GM12864 (cell line): ENCODE data around the gene C15orf62.

Experiments
- DNase-seq: peaks from one replicate; pipeline ENCODE4 v3.0.0-alpha.2; 2011; ENCODE audit warnings: low read depth
- H3K4me3 ChIP-seq: 2 replicates; pipeline ENCODE4 v1.5.1; 2011; ENCODE audit warnings: mild to moderate bottlenecking, low read depth, low read length, control low read depth
- CTCF ChIP-seq: IDR thresholded peaks from 2 replicates; pipeline ENCODE4 v1.5.1; 2011; ENCODE audit warnings: low read depth, mild to moderate bottlenecking, moderate library complexity, low read length, control low read depth, inconsistent platforms; ENCODE audit errors: missing control alignments

C15orf62 gene

GRCh38 chr15:40754883-40755811 lies 14.6 kb upstream of the C15orf62 start, which contains the start of gene RMDN3:
Gene RMDN3, minus strand, starts transcription at chr15:40755254. Its CDS starts 471 bp downstream, at chr15:40754783.
- H3K4me3 ChIP-seq, result peak within 1 kb of the TSS; percentile 91
- TF ChIP-seq CTCF, result no peak
- DNase-seq, result peak; percentile 68

- no peak for DNase-seq
- H3K4me3 ChIP-seq, result peak overlapping the region; percentile 91; the same call in 1 of the 2 replicates
- TF ChIP-seq CTCF, result no peak
These were observed 14.0 kb upstream of the C15orf62 start for GRCh38 chr15:40755812-40756208.

- no peak for TF ChIP-seq CTCF
- H3K4me3 ChIP-seq, result no peak overlapping the region
- no peak for DNase-seq
These were observed 12.8 kb upstream of the C15orf62 start for GRCh38 chr15:40756938-40757337.

GRCh38 chr15:40759961-40760360 lies 9.8 kb upstream of the C15orf62 start:
- DNase-seq, result no peak
- H3K4me3 ChIP-seq, result no peak overlapping the region
- TF ChIP-seq CTCF, result no peak

GRCh38 chr15:40762919-40763800 lies 6.6 kb upstream of the C15orf62 start:
- TF ChIP-seq CTCF, result no peak
- H3K4me3 ChIP-seq, result peak overlapping the region; percentile 69
- DNase-seq, result no peak

- peak within 1 kb of the TSS; percentile 69 for H3K4me3 ChIP-seq
- TF ChIP-seq CTCF, result peak; percentile 38
- DNase-seq, result no peak
These were observed 5.8 kb upstream of the C15orf62 start, which contains the start of gene GCHFR for GRCh38 chr15:40763801-40764628. Gene GCHFR, plus strand, starts transcription at chr15:40764068. Its CDS starts 113 bp downstream, at chr15:40764181.
